Adrenal gland (tissue), 5 donors: Measurements from ENCODE around the gene LIPC.

Experiments
- CTCF ChIP-seq, 6 experiments: fragments of 450-650 bp in 4 of 6; fragments of 200-600 bp in 2 of 6; sonication (generic) in 1 of 6; IDR thresholded peaks; 1 replicate in 5 of 6; 2 replicates in 1 of 6; pipeline versions ENCODE4 v1.5.1 to v1.8.0; 2016 to 2021; ENCODE audit warnings: antibody characterized with exemption in 6 of 6, mild to moderate bottlenecking in 2 of 6, moderate library complexity in 1 of 6
- POLR2A ChIP-seq, 2 donors: fragments of 450-650 bp; IDR thresholded peaks; one replicate each; pipeline ENCODE4 v1.6.1; 2017; ENCODE audit warnings: antibody characterized with exemption in 2 of 2, mild to moderate bottlenecking in 2 of 2, moderate library complexity in 1 of 2
- donor health status: DM: no; HTN: no; CAD: no.

GRCh38 chr15:58427987-58428386 lies 3.8 kb upstream of the LIPC start:
- no peak for TF ChIP-seq CTCF (IDR thresholded peaks at IDR 0.05)
- TF ChIP-seq POLR2A (IDR thresholded peaks at IDR 0.05): no peak
